GM23248 (cell line): ENCODE results near the gene PTGR2.

Experiments
- EZH2 ChIP-seq: fragments of 200-600 bp; sonication (generic); IDR thresholded peaks from 2 replicates; pipeline ENCODE4 v1.6.1; 2018; ENCODE audit warnings: antibody characterized with exemption, mild to moderate bottlenecking; ENCODE audit not compliant: insufficient read depth, poor library complexity, severe bottlenecking
- EZH2phosphoT487 ChIP-seq: fragments of 200-600 bp; sonication (generic); IDR thresholded peaks from 2 replicates; pipeline ENCODE4 v1.6.1; 2018; ENCODE audit warnings: antibody characterized with exemption, moderate library complexity, mild to moderate bottlenecking, low read depth; ENCODE audit not compliant: insufficient read depth

DNA sequence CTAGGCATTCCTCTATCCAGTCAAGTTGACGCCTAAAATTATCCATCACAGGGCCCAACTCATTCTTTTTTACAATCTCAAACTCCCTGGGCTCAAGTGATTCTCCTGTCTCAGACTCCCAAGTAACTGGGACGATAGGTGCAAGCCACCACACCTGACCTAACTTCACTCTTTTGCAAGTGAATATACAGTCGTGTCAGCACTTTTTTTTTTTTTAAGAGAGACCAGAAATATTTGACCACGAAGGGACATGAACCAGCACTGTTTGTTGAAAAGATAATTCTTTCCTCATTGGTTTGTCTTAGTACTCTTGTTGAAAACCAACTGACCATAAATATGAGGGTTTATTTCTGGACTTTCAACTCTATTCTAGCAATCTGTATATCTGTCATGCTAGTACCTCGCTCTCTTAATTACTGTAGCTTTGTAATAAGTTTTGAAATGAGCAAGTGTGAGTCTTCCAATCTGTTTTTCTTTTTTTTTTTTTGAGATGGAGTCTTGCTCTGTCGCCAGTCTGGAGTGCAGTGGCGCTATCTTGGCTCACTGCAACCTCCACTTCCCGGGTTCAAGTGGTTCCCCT is 14.0 kb downstream of the PTGR2 start:
- TF ChIP-seq EZH2phosphoT487 (no peak), EZH2 (no peak)
